Heart right ventricle (tissue), 16 donors: Measurements from ENCODE around the gene GLO1. TPM values are rescaled to one million over a fixed set of nuclear protein-coding genes. Genes with fewer than 3 reads are reported as not detected.

Experiments
- ATAC-seq, 8 donors: fragments of 200-7000 bp; cut with Tn5 transposase; one replicate each; pipeline ENCODE4 v1.9.1; 2020; ENCODE audit warnings: mild to moderate bottlenecking in 8 of 8, moderate library complexity in 8 of 8, moderate number of reproducible peaks in 1 of 8
- DNase-seq, 2 donors: peaks; one replicate each; pipeline ENCODE4 v3.0.0-alpha.2; 2020
- H3K27ac ChIP-seq, 10 donors: fragments of 200-600 bp; sonication (generic) in 2 of 10; one replicate each; pipeline versions ENCODE4 v1.5.0 to v1.8.0; 2020 to 2022; ENCODE audit warnings: mild to moderate bottlenecking in 3 of 10
- H3K27me3 ChIP-seq, 7 donors: fragments of 200-600 bp; one replicate each; pipeline ENCODE4 v1.8.0; 2021 to 2022; ENCODE audit warnings: mild to moderate bottlenecking in 2 of 7
- H3K36me3 ChIP-seq, 9 donors: fragments of 200-600 bp; sonication (generic) in 1 of 9; one replicate each; pipeline versions ENCODE4 v1.5.0 to v1.8.0; 2020 to 2022; ENCODE audit warnings: mild to moderate bottlenecking in 2 of 9
- H3K4me1 ChIP-seq, 9 donors: fragments of 200-600 bp; sonication (generic) in 1 of 9; one replicate each; pipeline versions ENCODE4 v1.5.0 to v1.8.0; 2020 to 2022; ENCODE audit warnings: mild to moderate bottlenecking in 4 of 9
- H3K4me3 ChIP-seq, 10 donors: fragments of 200-600 bp; sonication (generic) in 2 of 10; one replicate each; pipeline versions ENCODE4 v1.5.0 to v1.8.0; 2020 to 2022; ENCODE audit warnings: mild to moderate bottlenecking in 7 of 10, moderate library complexity in 2 of 10
- H3K9me3 ChIP-seq, 11 donors: fragments of 200-600 bp in 10 of 11; sonication (generic) in 2 of 11; one replicate each; pipeline versions ENCODE4 v1.5.0 to v1.8.0; 2013 to 2022; ENCODE audit warnings: mild to moderate bottlenecking in 2 of 11, control low read depth in 1 of 11, moderate library complexity in 1 of 11
- CTCF ChIP-seq, 9 donors: fragments of 200-600 bp; sonication (generic) in 2 of 9; IDR thresholded peaks; one replicate each; pipeline versions ENCODE4 v1.5.0 to v1.8.0; 2021 to 2022; ENCODE audit warnings: antibody characterized with exemption in 9 of 9, mild to moderate bottlenecking in 5 of 9, moderate library complexity in 1 of 9
- WGBS, 2 donors: extraction: QIAGEN DNeasy Blood & Tissue Kit; methylation state at CpG; one replicate each; pipeline ENCODE4 v1.1.7; 2013; ENCODE audit warnings: inconsistent platforms in 1 of 2; 5-methylcytosine and 5-hydroxymethylcytosine counted together
- intact Hi-C, 10 donors: fragments of 100-400 bp; cut with DNase I; formaldehyde crosslinking; loops; one replicate each; pipeline versions ENCODE4 v1.11.1 to v1.14.2; 2022
- polyA plus RNA-seq, 2 donors: library from polyadenylated mRNA; stranded (reverse); fragments of 200-250 nt; gene quantifications; one replicate each; pipeline ENCODE4 v1.2.3, GENCODE V29; 2013
- total RNA-seq, 10 donors: library from RNA; stranded (reverse); fragmentation: NEBNext Ultra II Directional in 3 of 10; extraction: Animal tissue kit (Norgen Biotek cat#: 25700) in 3 of 10; gene quantifications; one replicate each; pipeline versions ENCODE4 v1.2.1 to v1.2.4, GENCODE V29; 2021 to 2023
- donor health status: Arrhythmogenic right ventricular cardiomyopathy.
- donor health status: ischemic (EF 13 %, LVEDD 7.1; RV severe dilation, severe dysfunction).
- donor health status: healthy with polysubstance abuse.
- donor health status: DM: no; HTN: yes; CAD: no.
- donor health status: DM: no; HTN: no; CAD: no.
- donor health status: ischemic (EF 25% LVEDD 6.9; RV normal size, moderate dysfunction).
- donor health status: ischemic (EF 25% LVEDD 5.7; RV mildly dilated, moderate dysfunction).
- donor health status: healthy.
- donor health status: DM: yes; HTN: yes; CAD: no.
- donor health status: Ischemic cardiomyopathy.
- donor health status: ischemic (EF 35%, LVEDD 5.7; RV mildly dilated, moderate dysfunction).
- donor health status: nonischemic (EF 11% LVEDD 7.7; RV severe dilation, severe dysfunction).
- donor health status: DM: yes; HTN: yes; CAD: no.
- donor health status: PGD.
- donor health status: ischemic (EF 29% LVEDD 5.4; RV normal size, mild dysfunction).
- donor health status: nonischemic (EF 23%, LVEDD 6.1; RV moderate dilation, normal function).

GLO1 gene
- total and polyA plus RNA-seq, 12 donors: 50.2 to 96.1 (median 80.6) TPM

DNA sequence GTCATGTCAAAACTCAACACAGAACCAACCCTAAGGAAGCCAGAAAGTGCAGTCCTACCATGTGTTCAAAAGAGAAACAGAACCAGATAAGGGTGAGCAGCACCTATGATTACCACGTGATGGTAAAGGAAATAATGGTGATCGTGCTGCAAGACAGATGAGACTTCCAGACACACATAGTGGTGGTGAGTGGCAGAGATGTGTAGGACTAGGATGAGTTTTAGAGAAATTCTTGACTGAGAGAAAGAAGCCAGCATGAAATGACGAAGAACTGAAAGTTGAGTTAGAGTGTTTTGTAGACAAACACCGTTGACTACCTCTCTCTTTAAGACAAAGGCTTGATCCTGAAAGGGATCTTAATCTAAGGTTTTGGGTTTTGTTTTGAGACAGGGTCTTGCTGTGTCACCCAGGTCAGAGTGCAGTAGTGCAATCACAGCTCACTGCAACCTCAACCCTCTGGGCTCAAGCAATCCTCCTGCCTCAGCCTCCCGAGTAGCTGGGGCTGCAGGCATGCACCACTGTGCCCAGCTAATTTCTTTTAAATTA lies 52.7 kb downstream of the GLO1 start:
- Histone ChIP-seq H3K27me3 (no peaks in the 10 kb centered on the region), H3K27ac (no peak overlapping the region), H3K9me3 (peaks cover 0 to 6% (median 0%) of the 10 kb centered on the region in 11 donors), H3K4me1 (peaks cover 0 to 5% (median 0%) of the 10 kb centered on the region in 9 donors), H3K36me3 (peaks cover 0 to 6% (median 0%) of the 10 kb centered on the region in 9 donors), H3K4me3 (no peak overlapping the region)
- intact Hi-C loops: no loop called here
- no peak for TF ChIP-seq CTCF (IDR thresholded peaks at IDR 0.05)
- ATAC-seq (no peak), DNase-seq (no peak)
- WGBS, 2 donors: 88 to 89% methylated on average over 5 of the region's 5 CpGs

- Histone ChIP-seq H3K27ac (no peak overlapping the region), H3K4me3 (no peak overlapping the region), H3K9me3 (peaks cover 0 to 6% (median 0%) of the 10 kb centered on the region in 11 donors), H3K36me3 (peaks cover 0 to 6% (median 0%) of the 10 kb centered on the region in 9 donors), H3K27me3 (no peaks in the 10 kb centered on the region), H3K4me1 (peaks cover 0 to 10% (median 3%) of the 10 kb centered on the region in 9 donors)
- TF ChIP-seq CTCF (IDR thresholded peaks at IDR 0.05): no peak
- WGBS, 2 donors: 64 to 79% methylated on average over 2 of the region's 2 CpGs
- ATAC-seq (peak in 1 of 8 donors; percentile 46), DNase-seq (no peak)
- intact Hi-C loops: no loop called here
Measured at GRCh38 chr6:38649744-38650143, 53.2 kb downstream of the GLO1 start.

- Histone ChIP-seq H3K9me3 (peaks cover 0 to 6% (median 0%) of the 10 kb centered on the region in 11 donors), H3K36me3 (peaks cover 0 to 6% (median 0%) of the 10 kb centered on the region in 9 donors), H3K27ac (no peak overlapping the region), H3K4me1 (peaks cover 0 to 14% (median 3%) of the 10 kb centered on the region in 9 donors), H3K27me3 (no peaks in the 10 kb centered on the region), H3K4me3 (no peak overlapping the region)
- intact Hi-C loops: no loop called here
- no peak for TF ChIP-seq CTCF (IDR thresholded peaks at IDR 0.05)
- ATAC-seq (no peak), DNase-seq (no peak)
Measured at GRCh38 chr6:38648629-38649028, 54.3 kb downstream of the GLO1 start.

DNA sequence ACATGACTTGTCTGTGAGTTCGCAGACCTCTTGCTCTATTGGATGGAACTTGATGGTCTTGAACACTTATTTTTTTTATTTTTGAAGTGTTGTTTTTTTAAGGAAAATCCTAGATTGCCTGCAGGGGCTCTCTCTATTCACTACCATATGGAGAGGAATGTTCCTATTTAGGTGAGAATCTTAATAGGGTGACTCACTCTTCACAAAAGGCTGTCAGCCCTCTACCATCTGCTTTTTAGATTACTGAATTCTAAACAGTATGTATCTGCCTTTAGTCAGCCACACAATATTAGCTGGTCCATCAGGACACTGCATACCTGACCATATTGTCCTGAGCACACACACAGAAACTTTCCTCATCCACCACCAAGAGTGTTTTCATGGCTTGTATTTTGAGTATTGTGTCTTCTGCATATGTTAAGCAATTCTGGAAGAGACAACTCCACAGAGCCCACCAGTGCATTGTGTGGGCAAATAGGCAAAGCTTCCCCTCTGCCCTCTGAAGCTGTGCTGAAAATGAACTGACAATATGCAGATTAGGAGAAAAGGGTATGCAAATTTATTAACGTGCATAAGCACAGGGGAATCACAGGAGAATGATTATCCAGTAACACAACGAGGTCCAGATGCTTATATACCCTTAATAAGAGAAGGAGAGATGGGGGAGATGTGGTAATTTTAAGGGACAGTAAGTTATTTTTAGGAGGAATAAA lies 56.6 kb downstream of the GLO1 start:
- no peak for TF ChIP-seq CTCF (IDR thresholded peaks at IDR 0.05)
- DNase-seq (no peak), ATAC-seq (no peak)
- Histone ChIP-seq H3K36me3 (peaks cover 0 to 6% (median 0%) of the 10 kb centered on the region in 9 donors), H3K4me3 (no peak overlapping the region), H3K27ac (no peak overlapping the region), H3K9me3 (peaks cover 0 to 2% (median 0%) of the 10 kb centered on the region in 11 donors), H3K4me1 (peaks cover 0 to 18% (median 3%) of the 10 kb centered on the region in 9 donors), H3K27me3 (no peaks in the 10 kb centered on the region)
- WGBS, 2 donors: 85 to 87% methylated on average over 3 of the region's 3 CpGs
- intact Hi-C loops: no loop called here
